ENCODE measurements around the gene MIOX.

The MIOX gene

GRCh38 chr22:50507991-50508884, 21.6 kb downstream of the MIOX start, which contains the start of gene NCAPH2 (continued):
- peak; percentile 83 for TF ChIP-seq ZNF341 (tag by site-specific recombination; IDR thresholded peaks at IDR 0.05; ENCODE audit: low read depth)
- no peak for TF ChIP-seq SETDB1 (IDR thresholded peaks at IDR 0.05; ENCODE audit: insufficient read length, low read length)
- peak; percentile 99 for TF ChIP-seq KLF17 (tag by site-specific recombination; IDR thresholded peaks at IDR 0.05)
- TF ChIP-seq HOXA7 (CRISPR knock-in tag; IDR thresholded peaks at IDR 0.05; ENCODE audit: borderline replicate concordance): no peak
- TF ChIP-seq ZNF174 (tag by site-specific recombination; IDR thresholded peaks at IDR 0.05): no peak
- TF ChIP-seq ATF2 (tag by site-specific recombination; IDR thresholded peaks at IDR 0.05; ENCODE audit: low read depth): peak; percentile 96
- TF ChIP-seq ZNF558 (tag by site-specific recombination; IDR thresholded peaks at IDR 0.05): no peak
- peak; percentile 73 for TF ChIP-seq ZNF76 (tag by site-specific recombination; IDR thresholded peaks at IDR 0.05; ENCODE audit: borderline replicate concordance, low read depth)
- no peak for TF ChIP-seq ZNF37A (tag by site-specific recombination; IDR thresholded peaks at IDR 0.05)
- peak; percentile 93; the same call in 1 of the 2 replicates for TF ChIP-seq ZNF391 (tag by site-specific recombination; IDR thresholded peaks at IDR 0.05; ENCODE audit: borderline replicate concordance, low read depth)
- peak; percentile 98 for TF ChIP-seq SP3 (tag by site-specific recombination; IDR thresholded peaks at IDR 0.05)
- TF ChIP-seq KLF16 (tag by site-specific recombination; IDR thresholded peaks at IDR 0.05): peak; percentile 98
- TF ChIP-seq ZIC2 (tag by site-specific recombination; IDR thresholded peaks at IDR 0.05): peak; percentile 64; the same call in 1 of the 2 replicates
- TF ChIP-seq ZNF561 (tag by site-specific recombination; IDR thresholded peaks at IDR 0.05; ENCODE audit: borderline replicate concordance): 0 out of 2 replicates have a peak, but pooled peaks have one; percentile 34
- no peak for TF ChIP-seq ZNF677 (tag by site-specific recombination; IDR thresholded peaks at IDR 0.05)
- 0 out of 2 replicates have a peak, but pooled peaks have one; percentile 16 for TF ChIP-seq FEZF1 (tag by site-specific recombination; IDR thresholded peaks at IDR 0.05)
- peak; percentile 72 for TF ChIP-seq ZNF335 (tag by site-specific recombination; conservative IDR thresholded peaks at IDR 0.05)
- peak; percentile 96 for TF ChIP-seq HIC1 (tag by site-specific recombination; IDR thresholded peaks at IDR 0.05)
- peak; percentile 92 for TF ChIP-seq INSM2 (tag by site-specific recombination; IDR thresholded peaks at IDR 0.05)
- no peak for TF ChIP-seq IKZF3 (tag by site-specific recombination; IDR thresholded peaks at IDR 0.05)
- TF ChIP-seq GLIS1 (tag by site-specific recombination; IDR thresholded peaks at IDR 0.05): peak; percentile 54
- TF ChIP-seq ZBTB17 (tag by site-specific recombination; IDR thresholded peaks at IDR 0.05): peak; percentile 63
- peak; percentile 94 for TF ChIP-seq ZBTB26 (tag by site-specific recombination; optimal IDR thresholded peaks at IDR 0.05)
- TF ChIP-seq PRDM10 (tag by site-specific recombination; IDR thresholded peaks at IDR 0.05): 0 out of 2 replicates have a peak, but pooled peaks have one; percentile 31
- peak; percentile 82 for TF ChIP-seq ZBTB20 (tag by site-specific recombination; IDR thresholded peaks at IDR 0.05)
- no peak for TF ChIP-seq ZNF23 (tag by site-specific recombination; IDR thresholded peaks at IDR 0.05; ENCODE audit: borderline replicate concordance)
- TF ChIP-seq HOXC10 (CRISPR knock-in tag; IDR thresholded peaks at IDR 0.05): 0 out of 2 replicates have a peak, but pooled peaks have one; percentile 87

Measured in HEK293 (cell line).